AG20443 (cell line): ENCODE results near the gene KDM1A.
A peak's percentile ranks its signal among the peaks of the same experiment; 100 is the strongest.

Experiments used
- DNase-seq: peaks from one replicate; pipeline ENCODE4 v3.0.0; 2012; ENCODE audit warnings: low spot score, mixed read lengths

KDM1A gene

GRCh38 chr1:23013657-23014056 lies 5.6 kb upstream of the KDM1A start:
- no peak for DNase-seq

- DNase-seq, result peak; percentile 47
Observed at GRCh38 chr1:23018661-23019093, 591 bp upstream of the KDM1A start.

- DNase-seq, result peak; percentile 48
Observed at GRCh38 chr1:23019863-23020625, 776 bp downstream of the KDM1A start.

GRCh38 chr1:23020706-23021405 lies 1.6 kb downstream of the KDM1A start:
- DNase-seq, result no peak

- no peak for DNase-seq
Observed at GRCh38 chr1:23021834-23022233, 2.6 kb downstream of the KDM1A start.

GRCh38 chr1:23023174-23023845 lies 4.0 kb downstream of the KDM1A start:
- no peak for DNase-seq

GRCh38 chr1:23026568-23026967 lies 7.3 kb downstream of the KDM1A start:
- no peak for DNase-seq

GRCh38 chr1:23027352-23027907 lies 8.2 kb downstream of the KDM1A start:
- no peak for DNase-seq

- DNase-seq, result no peak
Observed at GRCh38 chr1:23029337-23029736, 10.1 kb downstream of the KDM1A start.

- no peak for DNase-seq
Observed at GRCh38 chr1:23035823-23036452, 16.7 kb downstream of the KDM1A start.

GRCh38 chr1:23037081-23037740 lies 17.9 kb downstream of the KDM1A start:
- no peak for DNase-seq

- no peak for DNase-seq
Observed at GRCh38 chr1:23039308-23039826, 20.1 kb downstream of the KDM1A start.

GRCh38 chr1:23040509-23040908 lies 21.2 kb downstream of the KDM1A start:
- no peak for DNase-seq

GRCh38 chr1:23044035-23044434 lies 24.8 kb downstream of the KDM1A start:
- no peak for DNase-seq

- DNase-seq, result no peak
Observed at GRCh38 chr1:23050201-23050600, 30.9 kb downstream of the KDM1A start.

- DNase-seq, result no peak
Observed at GRCh38 chr1:23051290-23051909, 32.1 kb downstream of the KDM1A start.

GRCh38 chr1:23057301-23057700 lies 38.0 kb downstream of the KDM1A start:
- DNase-seq, result no peak

GRCh38 chr1:23062271-23062670 lies 43.0 kb downstream of the KDM1A start:
- DNase-seq, result no peak

- DNase-seq, result no peak
Observed at GRCh38 chr1:23065385-23065784, 46.1 kb downstream of the KDM1A start.

GRCh38 chr1:23066075-23066474 lies 46.8 kb downstream of the KDM1A start:
- no peak for DNase-seq

- DNase-seq, result no peak
Observed at GRCh38 chr1:23069149-23069548, 49.9 kb downstream of the KDM1A start.
